ENCODE results near the gene CACHD1. TPM values are rescaled to one million over a fixed set of nuclear protein-coding genes. Genes with fewer than 3 reads are reported as not detected.
"Not testable (repeated sequence)": the region's sequence is repeated elsewhere in the genome, so short reads cannot be mapped to it uniquely, and the experiment has no call there.

Gene CACHD1
- total RNA-seq, 1 donor from 2014 or later = 0.13 TPM

GRCh38 chr1:64608651-64609048 lies 138.7 kb downstream of the CACHD1 start:
- intact Hi-C loops (cut with micrococcal nuclease) = no loop called here
- no peak overlapping the region for H3K27ac Mint-ChIP-seq

GRCh38 chr1:64610950-64611349 lies 141.0 kb downstream of the CACHD1 start:
- intact Hi-C loops (cut with micrococcal nuclease) = not testable (repeated sequence)

More at GRCh38 chr1:64608651-64609048, 138.7 kb downstream of the CACHD1 start:
- Mint-ChIP-seq H3K27me3 (ENCODE audit: insufficient read depth) (peaks cover 2% of the 10 kb centered on the region), H3K4me1 (ENCODE audit: low read depth) (no peaks in the 10 kb centered on the region), H3K36me3 (ENCODE audit: low read depth) (no peaks in the 10 kb centered on the region), H3K4me3 (no peak overlapping the region), H3K9me3 (peaks cover 13% of the 10 kb centered on the region)
- DNase-seq (ENCODE audit: low spot score) = no peak

GRCh38 chr1:64616039-64616438 lies 146.1 kb downstream of the CACHD1 start:
- H3K27ac Mint-ChIP-seq = no peak overlapping the region
- intact Hi-C loops (cut with micrococcal nuclease) = no loop called here
- no peak for DNase-seq (ENCODE audit: low spot score)
- peaks cover 7% of the 10 kb centered on the region for H3K9me3 Mint-ChIP-seq
- H3K4me3 Mint-ChIP-seq = no peak overlapping the region
- H3K27me3 Mint-ChIP-seq (ENCODE audit: insufficient read depth) = peaks cover 4% of the 10 kb centered on the region
- H3K36me3 Mint-ChIP-seq (ENCODE audit: low read depth) = no peaks in the 10 kb centered on the region
- H3K4me1 Mint-ChIP-seq (ENCODE audit: low read depth) = no peaks in the 10 kb centered on the region

More at GRCh38 chr1:64610950-64611349, 141.0 kb downstream of the CACHD1 start:
- not testable (repeated sequence) for H3K4me1 Mint-ChIP-seq (ENCODE audit: low read depth); H3K27me3 Mint-ChIP-seq (ENCODE audit: insufficient read depth); H3K27ac Mint-ChIP-seq; H3K4me3 Mint-ChIP-seq; H3K36me3 Mint-ChIP-seq (ENCODE audit: low read depth); DNase-seq (ENCODE audit: low spot score)
- H3K9me3 Mint-ChIP-seq = peaks cover 13% of the 10 kb centered on the region

GRCh38 chr1:64623750-64624191 lies 153.8 kb downstream of the CACHD1 start:
- Mint-ChIP-seq H3K27ac (no peak overlapping the region), H3K4me3 (no peak overlapping the region), H3K9me3 (no peaks in the 10 kb centered on the region), H3K4me1 (ENCODE audit: low read depth) (peaks cover 5% of the 10 kb centered on the region), H3K27me3 (ENCODE audit: insufficient read depth) (peaks cover 2% of the 10 kb centered on the region), H3K36me3 (ENCODE audit: low read depth) (no peaks in the 10 kb centered on the region)
- intact Hi-C loops (cut with micrococcal nuclease) = no loop called here
- DNase-seq (ENCODE audit: low spot score) = no peak

GRCh38 chr1:64624218-64624713 lies 154.3 kb downstream of the CACHD1 start:
- intact Hi-C loops (cut with micrococcal nuclease) = no loop called here
- H3K36me3 Mint-ChIP-seq (ENCODE audit: low read depth) = no peaks in the 10 kb centered on the region
- no peaks in the 10 kb centered on the region for H3K27me3 Mint-ChIP-seq (ENCODE audit: insufficient read depth)
- peaks cover 5% of the 10 kb centered on the region for H3K4me1 Mint-ChIP-seq (ENCODE audit: low read depth)
- no peak overlapping the region for H3K27ac Mint-ChIP-seq
- no peak for DNase-seq (ENCODE audit: low spot score)
- H3K4me3 Mint-ChIP-seq = no peak overlapping the region
- no peaks in the 10 kb centered on the region for H3K9me3 Mint-ChIP-seq

- H3K36me3 Mint-ChIP-seq (ENCODE audit: low read depth) = no peaks in the 10 kb centered on the region
- no peak for DNase-seq (ENCODE audit: low spot score)
- peaks cover 5% of the 10 kb centered on the region for H3K4me1 Mint-ChIP-seq (ENCODE audit: low read depth)
- no peaks in the 10 kb centered on the region for H3K27me3 Mint-ChIP-seq (ENCODE audit: insufficient read depth)
- H3K9me3 Mint-ChIP-seq = no peaks in the 10 kb centered on the region
- no peak overlapping the region for H3K4me3 Mint-ChIP-seq
- intact Hi-C loops (cut with micrococcal nuclease) = no loop called here
- H3K27ac Mint-ChIP-seq = no peak overlapping the region
These were observed 154.9 kb downstream of the CACHD1 start for GRCh38 chr1:64624808-64625207.

GRCh38 chr1:64630611-64631010 lies 160.7 kb downstream of the CACHD1 start:
- no peaks in the 10 kb centered on the region for H3K9me3 Mint-ChIP-seq
- intact Hi-C loops (cut with micrococcal nuclease) = no loop called here
- no peaks in the 10 kb centered on the region for H3K27me3 Mint-ChIP-seq (ENCODE audit: insufficient read depth)
- no peak overlapping the region for H3K4me3 Mint-ChIP-seq
- H3K27ac Mint-ChIP-seq = no peak overlapping the region
- no peaks in the 10 kb centered on the region for H3K36me3 Mint-ChIP-seq (ENCODE audit: low read depth)
- no peak for DNase-seq (ENCODE audit: low spot score)
- H3K4me1 Mint-ChIP-seq (ENCODE audit: low read depth) = peaks cover 12% of the 10 kb centered on the region

GRCh38 chr1:64631346-64632034 lies 161.6 kb downstream of the CACHD1 start:
- intact Hi-C loops (cut with micrococcal nuclease) = no loop called here

GRCh38 chr1:64632936-64633335 lies 163.0 kb downstream of the CACHD1 start:
- Mint-ChIP-seq H3K4me3 (no peak overlapping the region), H3K4me1 (ENCODE audit: low read depth) (peaks cover 12% of the 10 kb centered on the region), H3K9me3 (no peaks in the 10 kb centered on the region), H3K27ac (no peak overlapping the region), H3K27me3 (ENCODE audit: insufficient read depth) (no peaks in the 10 kb centered on the region), H3K36me3 (ENCODE audit: low read depth) (no peaks in the 10 kb centered on the region)
- intact Hi-C loops (cut with micrococcal nuclease) = no loop called here
- no peak for DNase-seq (ENCODE audit: low spot score)

More at GRCh38 chr1:64631346-64632034, 161.6 kb downstream of the CACHD1 start:
- Mint-ChIP-seq H3K4me1 (ENCODE audit: low read depth) (peaks cover 12% of the 10 kb centered on the region), H3K36me3 (ENCODE audit: low read depth) (no peaks in the 10 kb centered on the region), H3K27ac (no peak overlapping the region), H3K27me3 (ENCODE audit: insufficient read depth) (no peaks in the 10 kb centered on the region), H3K9me3 (no peaks in the 10 kb centered on the region), H3K4me3 (no peak overlapping the region)
- DNase-seq (ENCODE audit: low spot score) = no peak

GRCh38 chr1:64645735-64646134 lies 175.8 kb downstream of the CACHD1 start:
- no peak for DNase-seq (ENCODE audit: low spot score)
- no peaks in the 10 kb centered on the region for H3K9me3 Mint-ChIP-seq
- intact Hi-C loops (cut with micrococcal nuclease) = no loop called here
- no peaks in the 10 kb centered on the region for H3K4me1 Mint-ChIP-seq (ENCODE audit: low read depth)
- H3K27ac Mint-ChIP-seq = no peak overlapping the region
- no peaks in the 10 kb centered on the region for H3K36me3 Mint-ChIP-seq (ENCODE audit: low read depth)
- H3K4me3 Mint-ChIP-seq = no peak overlapping the region
- H3K27me3 Mint-ChIP-seq (ENCODE audit: insufficient read depth) = peaks cover 4% of the 10 kb centered on the region

- Mint-ChIP-seq H3K4me1 (ENCODE audit: low read depth) (no peaks in the 10 kb centered on the region), H3K36me3 (ENCODE audit: low read depth) (no peaks in the 10 kb centered on the region), H3K27ac (no peak overlapping the region), H3K27me3 (ENCODE audit: insufficient read depth) (peaks cover 2% of the 10 kb centered on the region), H3K9me3 (no peaks in the 10 kb centered on the region), H3K4me3 (no peak overlapping the region)
- intact Hi-C loops (cut with micrococcal nuclease) = no loop called here
- no peak for DNase-seq (ENCODE audit: low spot score)
These were observed 180.5 kb downstream of the CACHD1 start for GRCh38 chr1:64650411-64650810.

GRCh38 chr1:64651841-64652240 lies 181.9 kb downstream of the CACHD1 start:
- intact Hi-C loops (cut with micrococcal nuclease) = no loop called here
- Mint-ChIP-seq H3K4me3 (no peak overlapping the region), H3K9me3 (no peaks in the 10 kb centered on the region), H3K27me3 (ENCODE audit: insufficient read depth) (peaks cover 2% of the 10 kb centered on the region), H3K4me1 (ENCODE audit: low read depth) (no peaks in the 10 kb centered on the region), H3K36me3 (ENCODE audit: low read depth) (no peaks in the 10 kb centered on the region), H3K27ac (no peak overlapping the region)
- no peak for DNase-seq (ENCODE audit: low spot score)

GRCh38 chr1:64653466-64653865 lies 183.5 kb downstream of the CACHD1 start:
- H3K4me3 Mint-ChIP-seq = no peak overlapping the region
- H3K36me3 Mint-ChIP-seq (ENCODE audit: low read depth) = no peaks in the 10 kb centered on the region
- H3K9me3 Mint-ChIP-seq = no peaks in the 10 kb centered on the region
- H3K4me1 Mint-ChIP-seq (ENCODE audit: low read depth) = no peaks in the 10 kb centered on the region
- no peaks in the 10 kb centered on the region for H3K27me3 Mint-ChIP-seq (ENCODE audit: insufficient read depth)
- no peak for DNase-seq (ENCODE audit: low spot score)
- intact Hi-C loops (cut with micrococcal nuclease) = no loop called here
- H3K27ac Mint-ChIP-seq = no peak overlapping the region
